PC-9 (cell line): ENCODE results near the gene NAMPT. TPM values are rescaled to one million over a fixed set of nuclear protein-coding genes. Genes with fewer than 3 reads are reported as not detected.

Source experiments
- BruUV-seq: library from RNA; stranded (reverse); fragments of 400-500 nt; replicated peaks from 2 replicates; lab custom pipeline; 2021; lab: Mats Ljungman, UMichigan
- CTCF ChIA-PET: fragments of 300-600 bp; sonication (Branson Sonifier 250); formaldehyde crosslinking; loops from one replicate; lab custom pipeline; 2022; ENCODE audit warnings: antibody characterized with exemption; lab: Charles Lee
- POLR2A ChIA-PET: fragments of 300-600 bp; sonication (Branson Sonifier 250); formaldehyde crosslinking; loops from one replicate; lab custom pipeline; 2022; ENCODE audit warnings: antibody characterized with exemption; ENCODE audit not compliant: unreplicated experiment; lab: Charles Lee
- DNase-seq, 2 experiments: peaks; one replicate each; pipeline versions ENCODE4 v3.0.0 to v3.0.0-alpha.2; 2015 to 2022; ENCODE audit warnings: mixed read lengths in 1 of 2
- H2AFZ ChIP-seq: fragments of 200-600 bp; sonication (generic); 2 replicates; pipeline ENCODE4 v1.8.1; 2017; ENCODE audit warnings: antibody characterized with exemption
- H3F3A ChIP-seq: fragments of 200-600 bp; sonication (generic); 2 replicates; pipeline ENCODE4 v1.8.1; 2017; ENCODE audit warnings: antibody characterized with exemption, mild to moderate bottlenecking, low read depth; ENCODE audit not compliant: insufficient read depth
- H3K27ac ChIP-seq: fragments of 200-600 bp; sonication (generic); 2 replicates; pipeline ENCODE4 v1.6.1; 2016; ENCODE audit warnings: mixed run types
- H3K27me3 ChIP-seq: fragments of 200-600 bp; sonication (generic); 2 replicates; pipeline ENCODE4 v1.6.1; 2016; ENCODE audit warnings: low read depth, mixed run types; ENCODE audit not compliant: insufficient read depth
- H3K36me3 ChIP-seq: fragments of 200-600 bp; sonication (generic); 2 replicates; pipeline ENCODE4 v1.6.1; 2016; ENCODE audit warnings: low read depth, mixed run types
- H3K4me1 ChIP-seq: fragments of 200-600 bp; sonication (generic); replicated peaks from 2 replicates; pipeline ENCODE4 v1.6.1; 2016; ENCODE audit warnings: mixed run types; ENCODE audit not compliant: insufficient read depth
- H3K4me2 ChIP-seq: fragments of 200-600 bp; sonication (generic); 2 replicates; pipeline ENCODE4 v1.6.1; 2017; ENCODE audit warnings: mixed run types
- H3K4me3 ChIP-seq: fragments of 200-600 bp; sonication (generic); 2 replicates; pipeline ENCODE4 v1.6.1; 2016; ENCODE audit warnings: mixed run types
- H3K79me2 ChIP-seq: fragments of 200-600 bp; sonication (generic); 2 replicates; pipeline ENCODE4 v1.6.1; 2017; ENCODE audit warnings: low read depth, mixed run types
- H3K9me2 ChIP-seq: fragments of 200-600 bp; sonication (generic); 2 replicates; pipeline ENCODE4 v1.8.1; 2017; ENCODE audit warnings: mild to moderate bottlenecking; ENCODE audit not compliant: insufficient read depth
- H3K9me3 ChIP-seq: fragments of 200-600 bp; sonication (generic); 2 replicates; pipeline ENCODE4 v1.8.1; 2016; ENCODE audit warnings: low read depth; ENCODE audit not compliant: insufficient read depth
- H4K20me1 ChIP-seq: fragments of 200-600 bp; sonication (generic); 2 replicates; pipeline ENCODE4 v1.8.1; 2017; ENCODE audit not compliant: insufficient read depth
- CTCF ChIP-seq: fragments of 200-600 bp; sonication (generic); conservative IDR thresholded peaks from 2 replicates; pipeline ENCODE4 v1.6.1; 2017; ENCODE audit warnings: mixed run types, antibody characterized with exemption, mild to moderate bottlenecking, moderate library complexity
- EZH2 ChIP-seq: fragments of 200-600 bp; sonication (generic); IDR thresholded peaks from 2 replicates; pipeline ENCODE4 v1.8.0; 2017; ENCODE audit warnings: antibody characterized with exemption, low read depth
- intact Hi-C: fragments of 100-400 bp; cut with micrococcal nuclease; formaldehyde crosslinking; loops from one replicate; pipeline ENCODE4 v1.10.0; 2022; ENCODE audit not compliant: unreplicated experiment
- total RNA-seq: library from RNA; stranded (reverse); gene quantifications from 2 replicates; pipeline ENCODE4 v1.2.3, GENCODE V29; 2021

The NAMPT gene
- total RNA-seq, 1 experiment from 2014 or later, result 302 TPM

GRCh38 chr7:106269254-106269961 is 15.4 kb downstream of the NAMPT start:
- no peak for DNase-seq
- ChIA-PET POLR2A (interaction anchor here (0.6 to 0.8 kb wide), 5 partner anchors 9 to 180 kb away, joined by 3 to 9 read pairs (median 4); no protein-coding TSS in a partner anchor), CTCF (interaction anchor here (0.6 kb wide), 2 partner anchors 89 to 467 kb away, joined by 3 read pairs; no protein-coding TSS in a partner anchor)
- Histone ChIP-seq H3F3A (peaks cover 89% of the 10 kb centered on the region), H3K27me3 (no peaks in the 10 kb centered on the region), H3K4me3 (no peak overlapping the region), H3K4me2 (no peak overlapping the region), H3K4me1 (peaks cover 3% of the 10 kb centered on the region; the same call in 1 of the 2 replicates), H4K20me1 (peaks cover 19% of the 10 kb centered on the region), H3K36me3 (peaks cover 95% of the 10 kb centered on the region), H3K9me2 (no peaks in the 10 kb centered on the region), H3K9me3 (no peaks in the 10 kb centered on the region), H2AFZ (no peak overlapping the region), H3K27ac (peak overlapping the region; percentile 36), H3K79me2 (peaks cover 67% of the 10 kb centered on the region)
- no TSS peak for BruUV-seq
- intact Hi-C loops, result no loop called here
- TF ChIP-seq EZH2 (no peak), CTCF (no peak)

- ChIA-PET POLR2A (interaction anchor here (0.5 kb wide), 1 partner anchor 94 kb away, joined by 3 read pairs; no protein-coding TSS in a partner anchor), CTCF (interaction anchor here (0.6 to 1.0 kb wide), 3 partner anchors 30 to 198 kb away, joined by 3 to 8 read pairs (median 5); no protein-coding TSS in a partner anchor)
These were observed 19.6 kb downstream of the NAMPT start for GRCh38 chr7:106265133-106265532.

More at GRCh38 chr7:106265133-106265532, 19.6 kb downstream of the NAMPT start:
- no peaks in the 10 kb centered on the region for H3K9me3 ChIP-seq
- DNase-seq, result no peak
- intact Hi-C loops, result no loop called here
- no TSS peak for BruUV-seq
- H3K4me1 ChIP-seq, result no peaks in the 10 kb centered on the region
- H3K79me2 ChIP-seq, result peaks cover 29% of the 10 kb centered on the region
- no peak overlapping the region for H3K4me3 ChIP-seq
- 0 out of 2 replicates have a peak overlapping the region, but pooled peaks have one; percentile 2 for H3K27ac ChIP-seq
- H4K20me1 ChIP-seq, result peaks cover 20% of the 10 kb centered on the region; the same call in 1 of the 2 replicates
- no peaks in the 10 kb centered on the region for H3K27me3 ChIP-seq
- peaks cover 93% of the 10 kb centered on the region for H3K36me3 ChIP-seq
- peaks cover 87% of the 10 kb centered on the region for H3F3A ChIP-seq
- TF ChIP-seq CTCF (no peak), EZH2 (no peak)
- H2AFZ ChIP-seq, result no peak overlapping the region
- H3K4me2 ChIP-seq, result no peak overlapping the region
- no peaks in the 10 kb centered on the region for H3K9me2 ChIP-seq
